Liver (tissue), 3 donors: ENCODE results near the gene RASAL2.

ENCODE experiments used
- ATF3 ChIP-seq: IDR thresholded peaks from 2 replicates; pipeline ENCODE4 v1.6.1; 2016; ENCODE audit warnings: antibody characterized with exemption
- CTCF ChIP-seq: fragments of 150-350 bp; IDR thresholded peaks from 2 replicates; pipeline ENCODE4 v1.5.1; 2017; ENCODE audit warnings: improper control_type of control experiment, low read depth, low read length; ENCODE audit not compliant: missing input control
- EGR1 ChIP-seq, 2 donors: IDR thresholded peaks; 2 replicates each; pipeline ENCODE4 v1.6.1; 2016 to 2018; ENCODE audit warnings: antibody characterized with exemption in 2 of 2, low read depth in 2 of 2
- FOXA2 ChIP-seq: IDR thresholded peaks from 2 replicates; pipeline ENCODE4 v1.6.1; 2016; ENCODE audit warnings: antibody characterized with exemption
- GABPA ChIP-seq, 2 donors: IDR thresholded peaks in 1 of 2; conservative IDR thresholded peaks in 1 of 2; 2 replicates each; pipeline ENCODE4 v1.6.1; 2016; ENCODE audit warnings: antibody characterized with exemption in 2 of 2, mild to moderate bottlenecking in 1 of 2, moderate library complexity in 1 of 2
- JUND ChIP-seq, 2 donors: IDR thresholded peaks; 2 replicates each; pipeline ENCODE4 v1.6.1; 2016; ENCODE audit warnings: antibody characterized with exemption in 2 of 2
- MAX ChIP-seq: IDR thresholded peaks from 2 replicates; pipeline ENCODE4 v1.6.1; 2016; ENCODE audit warnings: antibody characterized with exemption
- RXRA ChIP-seq, 2 donors: IDR thresholded peaks; 2 replicates each; pipeline ENCODE4 v1.6.1; 2017 to 2018; ENCODE audit warnings: antibody characterized with exemption in 2 of 2, mild to moderate bottlenecking in 1 of 2
- SP1 ChIP-seq: IDR thresholded peaks from 2 replicates; pipeline ENCODE4 v1.6.1; 2018; ENCODE audit warnings: antibody characterized with exemption, mild to moderate bottlenecking
- ZBTB33 ChIP-seq: IDR thresholded peaks from 2 replicates; pipeline ENCODE4 v1.6.1; 2016; ENCODE audit warnings: antibody characterized with exemption
- TF ChIP-seq, protein P1 (sequence below): IDR thresholded peaks from 2 replicates; pipeline ENCODE4 v1.6.1; 2016; ENCODE audit warnings: antibody characterized with exemption, mild to moderate bottlenecking
- donor health status: healthy.
- donor health status: healthy.

DNA sequence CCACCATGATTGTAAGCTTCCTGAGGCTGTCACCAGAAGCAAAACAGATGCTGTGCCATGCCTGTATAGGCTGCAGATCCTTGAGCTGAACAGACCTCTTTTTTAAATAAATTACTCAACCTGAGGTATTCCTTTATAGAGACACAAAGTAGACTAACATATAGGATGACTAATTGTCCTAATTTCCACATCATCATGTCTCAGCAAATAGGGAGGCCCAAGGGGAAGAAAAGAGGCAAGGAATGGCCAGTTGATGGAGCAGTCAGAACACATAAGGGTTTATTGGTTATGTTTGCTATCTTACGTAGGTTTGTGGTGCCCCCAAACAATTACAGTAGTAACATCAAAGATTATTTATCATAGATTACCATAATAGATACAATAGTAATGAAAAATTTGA is 126.2 kb downstream of the RASAL2 start:
- no peak for TF ChIP-seq CTCF
- no peak for TF ChIP-seq EGR1 (IDR thresholded peaks at IDR 0.05; ENCODE audit: low read depth in 2 of 2)
- TF ChIP-seq, protein P1, sequence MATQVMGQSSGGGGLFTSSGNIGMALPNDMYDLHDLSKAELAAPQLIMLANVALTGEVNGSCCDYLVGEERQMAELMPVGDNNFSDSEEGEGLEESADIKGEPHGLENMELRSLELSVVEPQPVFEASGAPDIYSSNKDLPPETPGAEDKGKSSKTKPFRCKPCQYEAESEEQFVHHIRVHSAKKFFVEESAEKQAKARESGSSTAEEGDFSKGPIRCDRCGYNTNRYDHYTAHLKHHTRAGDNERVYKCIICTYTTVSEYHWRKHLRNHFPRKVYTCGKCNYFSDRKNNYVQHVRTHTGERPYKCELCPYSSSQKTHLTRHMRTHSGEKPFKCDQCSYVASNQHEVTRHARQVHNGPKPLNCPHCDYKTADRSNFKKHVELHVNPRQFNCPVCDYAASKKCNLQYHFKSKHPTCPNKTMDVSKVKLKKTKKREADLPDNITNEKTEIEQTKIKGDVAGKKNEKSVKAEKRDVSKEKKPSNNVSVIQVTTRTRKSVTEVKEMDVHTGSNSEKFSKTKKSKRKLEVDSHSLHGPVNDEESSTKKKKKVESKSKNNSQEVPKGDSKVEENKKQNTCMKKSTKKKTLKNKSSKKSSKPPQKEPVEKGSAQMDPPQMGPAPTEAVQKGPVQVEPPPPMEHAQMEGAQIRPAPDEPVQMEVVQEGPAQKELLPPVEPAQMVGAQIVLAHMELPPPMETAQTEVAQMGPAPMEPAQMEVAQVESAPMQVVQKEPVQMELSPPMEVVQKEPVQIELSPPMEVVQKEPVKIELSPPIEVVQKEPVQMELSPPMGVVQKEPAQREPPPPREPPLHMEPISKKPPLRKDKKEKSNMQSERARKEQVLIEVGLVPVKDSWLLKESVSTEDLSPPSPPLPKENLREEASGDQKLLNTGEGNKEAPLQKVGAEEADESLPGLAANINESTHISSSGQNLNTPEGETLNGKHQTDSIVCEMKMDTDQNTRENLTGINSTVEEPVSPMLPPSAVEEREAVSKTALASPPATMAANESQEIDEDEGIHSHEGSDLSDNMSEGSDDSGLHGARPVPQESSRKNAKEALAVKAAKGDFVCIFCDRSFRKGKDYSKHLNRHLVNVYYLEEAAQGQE: no peak
- TF ChIP-seq ATF3: no peak
- no peak for TF ChIP-seq ZBTB33
- no peak for TF ChIP-seq RXRA (IDR thresholded peaks at IDR 0.05)
- no peak for TF ChIP-seq MAX
- no peak for TF ChIP-seq JUND (IDR thresholded peaks at IDR 0.05)
- no peak for TF ChIP-seq FOXA2
- no peak for TF ChIP-seq GABPA (IDR thresholded peaks at IDR 0.05 in 1 of 2, conservative IDR thresholded peaks at IDR 0.05 in 1 of 2)
- TF ChIP-seq SP1: no peak
